ENCODE data around the gene GRIK3. TPM values are rescaled to one million over a fixed set of nuclear protein-coding genes. Genes with fewer than 3 reads are reported as not detected.
"Not testable (repeated sequence)": the region's sequence is repeated elsewhere in the genome, so short reads cannot be mapped to it uniquely, and the experiment has no call there.

GRIK3 gene
- polyA plus RNA-seq, 6 donors from 2014 or later = 0.16 TPM; not detected in 5

- no peak for ATAC-seq (ENCODE audit: low read depth in 2 of 2)
- H3K27ac Mint-ChIP-seq = no peak overlapping the region
- peaks cover 23 to 37% (median 30%) of the 10 kb centered on the region in 3 donors for H3K27me3 Mint-ChIP-seq
- H3K9me3 Mint-ChIP-seq = peaks cover 0 to 3% (median 0%) of the 10 kb centered on the region in 7 donors
- H3K36me3 Mint-ChIP-seq = no peaks in the 10 kb centered on the region
- no peak for DNase-seq
- no peaks in the 10 kb centered on the region for H3K4me1 Mint-ChIP-seq
- H3K4me3 Mint-ChIP-seq = no peak overlapping the region
These were observed 109.1 kb downstream of the GRIK3 start for GRCh38 chr1:36925251-36925650.

- no peaks in the 10 kb centered on the region for H3K4me1 Mint-ChIP-seq
- ATAC-seq (ENCODE audit: low read depth in 2 of 2) = no peak
- H3K9me3 Mint-ChIP-seq = peaks cover 0 to 3% (median 0%) of the 10 kb centered on the region in 7 donors
- no peak overlapping the region for H3K4me3 Mint-ChIP-seq
- H3K36me3 Mint-ChIP-seq = no peaks in the 10 kb centered on the region
- DNase-seq = no peak
- no peak overlapping the region for H3K27ac Mint-ChIP-seq
- H3K27me3 Mint-ChIP-seq = peaks cover 23 to 39% (median 31%) of the 10 kb centered on the region in 3 donors
These were observed 110.0 kb downstream of the GRIK3 start for GRCh38 chr1:36924282-36924811.

- no peak overlapping the region for H3K27ac Mint-ChIP-seq
- H3K4me3 Mint-ChIP-seq = peak overlapping the region in 1 of 8 donors; percentile 50
These were observed 111.5 kb downstream of the GRIK3 start for GRCh38 chr1:36922593-36923426.

GRCh38 chr1:36922071-36922470 lies 112.2 kb downstream of the GRIK3 start:
- Mint-ChIP-seq H3K27ac (no peak overlapping the region), H3K36me3 (no peaks in the 10 kb centered on the region), H3K4me1 (no peaks in the 10 kb centered on the region), H3K9me3 (peaks cover 0 to 7% (median 0%) of the 10 kb centered on the region in 7 donors), H3K27me3 (peaks cover 17 to 39% (median 31%) of the 10 kb centered on the region in 3 donors), H3K4me3 (no peak overlapping the region)
- DNase-seq (no peak), ATAC-seq (ENCODE audit: low read depth in 2 of 2) (no peak)

More at GRCh38 chr1:36922593-36923426, 111.5 kb downstream of the GRIK3 start:
- Mint-ChIP-seq H3K4me1 (no peaks in the 10 kb centered on the region), H3K36me3 (no peaks in the 10 kb centered on the region), H3K9me3 (peaks cover 0 to 3% (median 0%) of the 10 kb centered on the region in 7 donors), H3K27me3 (peaks cover 17 to 39% (median 36%) of the 10 kb centered on the region in 3 donors)
- ATAC-seq (ENCODE audit: low read depth in 2 of 2) = no peak
- no peak for DNase-seq

- Mint-ChIP-seq H3K27me3 (peaks cover 17 to 39% (median 26%) of the 10 kb centered on the region in 3 donors), H3K4me3 (no peak overlapping the region), H3K4me1 (no peaks in the 10 kb centered on the region), H3K9me3 (peaks cover 0 to 11% (median 2%) of the 10 kb centered on the region in 7 donors), H3K27ac (no peak overlapping the region), H3K36me3 (peaks cover 0 to 2% of the 10 kb centered on the region in 2 donors)
- ATAC-seq (ENCODE audit: low read depth in 2 of 2) (no peak), DNase-seq (no peak)
These were observed 113.4 kb downstream of the GRIK3 start for GRCh38 chr1:36920801-36921405.

GRCh38 chr1:36920371-36920770 lies 113.9 kb downstream of the GRIK3 start:
- Mint-ChIP-seq H3K4me1 (no peaks in the 10 kb centered on the region), H3K9me3 (peaks cover 0 to 16% (median 4%) of the 10 kb centered on the region in 7 donors), H3K27ac (no peak overlapping the region), H3K36me3 (peaks cover 4 to 6% of the 10 kb centered on the region in 2 donors), H3K27me3 (peaks cover 17 to 39% (median 26%) of the 10 kb centered on the region in 3 donors), H3K4me3 (no peak overlapping the region)
- ATAC-seq (ENCODE audit: low read depth in 2 of 2) (no peak), DNase-seq (no peak)

GRCh38 chr1:36919491-36920145 lies 114.7 kb downstream of the GRIK3 start:
- H3K27ac Mint-ChIP-seq = peak overlapping the region in 1 of 6 donors; percentile 54
- H3K9me3 Mint-ChIP-seq = peaks cover 0 to 24% (median 5%) of the 10 kb centered on the region in 7 donors
- no peak overlapping the region for H3K4me3 Mint-ChIP-seq
- peaks cover 6 to 7% of the 10 kb centered on the region in 2 donors for H3K36me3 Mint-ChIP-seq
- H3K27me3 Mint-ChIP-seq = peaks cover 11 to 39% (median 26%) of the 10 kb centered on the region in 3 donors
- no peak for DNase-seq
- no peak for ATAC-seq (ENCODE audit: low read depth in 2 of 2)
- no peaks in the 10 kb centered on the region for H3K4me1 Mint-ChIP-seq

- Mint-ChIP-seq H3K27me3 (peaks cover 15 to 47% (median 29%) of the 10 kb centered on the region in 3 donors), H3K36me3 (peaks cover 6 to 7% of the 10 kb centered on the region in 2 donors), H3K27ac (no peak overlapping the region), H3K9me3 (peaks cover 0 to 24% (median 5%) of the 10 kb centered on the region in 7 donors), H3K4me3 (no peak overlapping the region), H3K4me1 (no peaks in the 10 kb centered on the region)
- no peak for DNase-seq
- no peak for ATAC-seq (ENCODE audit: low read depth in 2 of 2)
These were observed 115.7 kb downstream of the GRIK3 start for GRCh38 chr1:36918604-36919003.

- not testable (repeated sequence) for H3K4me1 Mint-ChIP-seq; ATAC-seq (ENCODE audit: low read depth in 2 of 2); DNase-seq; H3K4me3 Mint-ChIP-seq; H3K27ac Mint-ChIP-seq; H3K36me3 Mint-ChIP-seq
- Mint-ChIP-seq H3K27me3 (peaks cover 18 to 45% (median 32%) of the 10 kb centered on the region in 3 donors), H3K9me3 (peaks cover 0 to 24% (median 5%) of the 10 kb centered on the region in 7 donors)
These were observed 117.8 kb downstream of the GRIK3 start for GRCh38 chr1:36916542-36916941.

- ATAC-seq (ENCODE audit: low read depth in 2 of 2) (no peak), DNase-seq (no peak)
- Mint-ChIP-seq H3K27ac (no peak overlapping the region), H3K9me3 (peaks cover 0 to 24% (median 5%) of the 10 kb centered on the region in 7 donors), H3K27me3 (peaks cover 13 to 41% (median 19%) of the 10 kb centered on the region in 3 donors), H3K36me3 (peaks cover 6 to 7% of the 10 kb centered on the region in 2 donors), H3K4me1 (no peaks in the 10 kb centered on the region), H3K4me3 (no peak overlapping the region)
These were observed 120.7 kb downstream of the GRIK3 start for GRCh38 chr1:36913484-36914060.

- ATAC-seq (ENCODE audit: low read depth in 2 of 2) (no peak), DNase-seq (no peak)
- H3K27me3 Mint-ChIP-seq = peaks cover 13 to 44% (median 23%) of the 10 kb centered on the region in 3 donors
- H3K36me3 Mint-ChIP-seq = peaks cover 6 to 7% of the 10 kb centered on the region in 2 donors
- H3K4me1 Mint-ChIP-seq = no peaks in the 10 kb centered on the region
- no peak overlapping the region for H3K27ac Mint-ChIP-seq
- peaks cover 0 to 24% (median 5%) of the 10 kb centered on the region in 7 donors for H3K9me3 Mint-ChIP-seq
- no peak overlapping the region for H3K4me3 Mint-ChIP-seq
These were observed 121.3 kb downstream of the GRIK3 start for GRCh38 chr1:36913016-36913415.

- Mint-ChIP-seq H3K36me3 (peaks cover 6 to 7% of the 10 kb centered on the region in 2 donors), H3K4me3 (no peak overlapping the region), H3K27ac (no peak overlapping the region), H3K9me3 (peaks cover 0 to 24% (median 5%) of the 10 kb centered on the region in 7 donors), H3K27me3 (peaks cover 16 to 47% (median 25%) of the 10 kb centered on the region in 3 donors), H3K4me1 (no peaks in the 10 kb centered on the region)
- ATAC-seq (ENCODE audit: low read depth in 2 of 2) = no peak
- DNase-seq = no peak
These were observed 121.9 kb downstream of the GRIK3 start for GRCh38 chr1:36912365-36912865.

Data from naive B cell (primary cell).